ENCODE measurements around the gene TVP23A.

The TVP23A gene

DNA sequence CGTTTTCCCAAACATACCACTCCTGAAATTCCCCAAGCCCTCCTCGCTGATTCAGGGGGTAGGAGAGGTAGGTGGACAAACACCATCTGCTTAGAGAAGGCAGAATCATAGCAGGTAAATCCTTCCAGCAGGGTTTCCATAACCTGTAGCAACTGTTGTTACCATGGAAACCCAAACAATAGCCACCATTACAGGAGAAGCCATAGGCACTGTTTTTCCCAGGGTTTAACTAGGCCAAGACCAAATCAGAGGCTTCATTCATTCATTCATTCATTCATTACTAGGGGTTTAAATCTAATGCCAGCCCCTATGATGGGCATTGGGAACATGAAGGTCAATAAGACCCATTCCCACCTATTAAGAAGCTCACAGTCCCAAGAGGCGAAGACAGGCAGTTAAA lies 32.9 kb upstream of the TVP23A start:
- H3K27ac ChIP-seq (ENCODE audit: low read length): no peak overlapping the region
- H3K4me3 ChIP-seq (ENCODE audit: low read length): no peak overlapping the region
- no peak overlapping the region for H3K9ac ChIP-seq (ENCODE audit: low read depth, low read length)
- H3K36me3 ChIP-seq (ENCODE audit: insufficient read depth, low read depth, low read length): no peaks in the 10 kb centered on the region
- no peaks in the 10 kb centered on the region for H3K4me1 ChIP-seq (ENCODE audit: insufficient read depth, low read length)
- no peaks in the 10 kb centered on the region for H3K9me3 ChIP-seq (ENCODE audit: insufficient read depth, low read depth, low read length)
- H3K27me3 ChIP-seq (ENCODE audit: insufficient read depth, low read length): no peaks in the 10 kb centered on the region

DNA sequence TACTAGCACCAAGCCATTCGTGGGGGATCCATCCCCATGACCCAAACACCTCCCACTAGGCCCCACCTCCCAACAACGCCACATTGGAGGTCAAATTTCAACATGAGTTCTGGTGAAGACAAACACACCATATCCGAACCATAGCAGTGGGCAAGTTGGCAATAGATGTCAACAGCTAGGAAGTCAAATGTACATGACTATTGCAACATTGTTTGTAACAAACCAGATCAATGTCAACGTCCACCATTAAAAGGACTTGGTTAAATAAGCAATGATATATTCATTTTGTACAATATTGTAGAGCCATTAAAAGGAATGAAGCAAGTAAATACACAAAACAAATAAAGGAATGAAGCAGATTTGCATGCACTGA lies 31.9 kb upstream of the TVP23A start:
- H3K4me1 ChIP-seq (ENCODE audit: insufficient read depth, low read length): no peaks in the 10 kb centered on the region

DNA sequence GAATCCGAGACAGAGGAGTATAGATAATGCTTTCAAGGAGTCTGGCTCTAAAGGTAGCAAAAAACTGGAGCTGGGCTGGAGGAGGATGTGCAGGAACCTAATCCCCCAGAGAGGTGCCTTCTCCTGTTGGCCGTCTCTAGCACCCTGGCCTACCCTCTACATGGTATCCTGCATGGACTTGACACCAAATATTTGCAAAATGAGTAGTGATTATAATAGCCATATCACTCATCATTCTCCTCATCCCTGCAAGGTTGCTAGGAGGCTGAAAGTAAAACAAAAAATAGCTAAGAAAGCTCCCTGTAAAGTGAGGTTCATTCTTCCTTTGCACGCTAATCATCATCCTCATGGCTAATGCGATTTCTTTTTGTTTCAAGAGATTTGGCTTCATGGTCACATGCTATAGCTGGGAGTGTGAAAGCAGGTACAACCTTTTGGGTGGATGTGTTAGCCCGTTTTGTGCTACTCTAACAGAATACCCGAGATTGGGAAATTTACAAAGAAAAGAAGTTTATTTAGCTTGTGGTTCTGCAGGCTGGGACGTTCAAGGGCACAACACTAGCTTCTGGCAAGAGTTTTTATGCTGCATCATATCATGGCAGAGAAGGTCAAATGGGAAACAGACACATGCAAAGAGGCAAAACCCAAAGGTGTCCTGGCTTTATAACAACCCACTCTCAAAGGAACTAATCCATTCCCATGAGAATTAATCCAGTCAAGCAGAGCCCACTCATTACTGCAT lies 31.3 kb upstream of the TVP23A start:
- H3K9me3 ChIP-seq (ENCODE audit: insufficient read depth, low read depth, low read length): no peaks in the 10 kb centered on the region
- H3K4me1 ChIP-seq (ENCODE audit: insufficient read depth, low read length): no peaks in the 10 kb centered on the region
- H3K36me3 ChIP-seq (ENCODE audit: insufficient read depth, low read depth, low read length): no peaks in the 10 kb centered on the region
- no peak overlapping the region for H3K4me3 ChIP-seq (ENCODE audit: low read length)
- no peak overlapping the region for H3K9ac ChIP-seq (ENCODE audit: low read depth, low read length)
- H3K27me3 ChIP-seq (ENCODE audit: insufficient read depth, low read length): no peaks in the 10 kb centered on the region
- no peak overlapping the region for H3K27ac ChIP-seq (ENCODE audit: low read length)

More for the DNA sequence above, 31.9 kb upstream of the TVP23A start:
- Histone ChIP-seq H3K27me3 (ENCODE audit: insufficient read depth, low read length) (no peaks in the 10 kb centered on the region), H3K27ac (ENCODE audit: low read length) (no peak overlapping the region), H3K9ac (ENCODE audit: low read depth, low read length) (no peak overlapping the region), H3K4me3 (ENCODE audit: low read length) (no peak overlapping the region), H3K9me3 (ENCODE audit: insufficient read depth, low read depth, low read length) (no peaks in the 10 kb centered on the region), H3K36me3 (ENCODE audit: insufficient read depth, low read depth, low read length) (no peaks in the 10 kb centered on the region)

DNA sequence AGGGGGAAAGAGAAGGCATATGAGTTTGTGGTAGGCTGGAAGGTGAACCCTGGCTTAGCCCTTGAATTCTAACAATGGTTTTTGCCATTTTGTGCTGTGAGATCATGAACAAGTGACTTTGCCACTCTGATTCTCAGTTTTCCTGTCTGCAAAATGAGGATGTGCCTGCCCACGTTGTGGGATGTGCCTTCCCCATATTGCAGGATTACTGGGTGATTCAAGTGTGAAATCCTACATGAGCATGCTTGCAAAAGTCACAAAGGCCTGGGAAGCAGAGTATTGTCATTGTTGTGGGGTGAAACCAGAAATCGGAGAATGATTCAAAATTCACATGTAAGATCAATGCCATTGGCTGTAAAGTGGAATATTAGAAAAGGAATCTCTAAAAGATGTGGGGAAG lies 28.6 kb upstream of the TVP23A start:
- no peaks in the 10 kb centered on the region for H3K4me1 ChIP-seq (ENCODE audit: insufficient read depth, low read length)

DNA sequence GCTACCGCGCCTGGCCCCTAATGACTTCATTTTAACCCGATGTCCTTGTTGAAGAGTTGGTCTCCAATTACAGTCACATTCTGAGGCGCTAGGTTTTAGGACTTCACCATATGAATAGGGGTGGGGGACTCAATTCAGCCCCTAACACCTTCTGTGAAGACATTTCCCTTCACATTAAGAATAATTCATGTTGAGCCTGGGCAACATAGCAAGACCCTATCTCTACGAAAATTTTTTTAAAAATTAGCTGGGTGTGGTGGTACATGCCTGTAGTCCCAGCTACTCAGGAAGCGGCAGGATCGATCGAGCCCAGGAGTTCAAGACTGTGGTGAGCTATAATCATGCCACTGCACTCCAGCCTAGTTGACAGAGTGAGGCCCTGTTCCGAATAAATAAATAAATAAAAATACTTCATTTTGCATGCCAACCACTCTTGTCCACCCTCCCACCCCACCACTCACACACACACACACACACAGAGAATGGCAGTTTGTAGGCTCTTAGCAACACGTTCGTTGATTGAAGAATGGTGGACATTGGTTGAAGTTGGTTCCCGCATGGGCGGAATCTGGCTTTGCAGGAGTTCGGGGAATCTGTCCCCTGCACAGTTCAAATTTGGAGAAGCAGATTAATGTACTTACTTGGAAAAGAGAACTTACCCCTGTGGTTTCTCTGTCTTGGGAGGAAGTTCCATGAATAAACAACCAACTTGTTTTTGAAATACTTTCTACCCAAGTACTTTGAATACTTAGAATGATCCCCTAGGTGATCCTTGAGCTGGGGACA lies 27.8 kb upstream of the TVP23A start:
- Histone ChIP-seq H3K9me3 (ENCODE audit: insufficient read depth, low read depth, low read length) (no peaks in the 10 kb centered on the region), H3K9ac (ENCODE audit: low read depth, low read length) (no peak overlapping the region), H3K36me3 (ENCODE audit: insufficient read depth, low read depth, low read length) (no peaks in the 10 kb centered on the region), H3K4me1 (ENCODE audit: insufficient read depth, low read length) (no peaks in the 10 kb centered on the region), H3K27ac (ENCODE audit: low read length) (no peak overlapping the region), H3K4me3 (ENCODE audit: low read length) (no peak overlapping the region), H3K27me3 (ENCODE audit: insufficient read depth, low read length) (no peaks in the 10 kb centered on the region)

More for the DNA sequence above, 28.6 kb upstream of the TVP23A start:
- Histone ChIP-seq H3K27ac (ENCODE audit: low read length) (no peak overlapping the region), H3K4me3 (ENCODE audit: low read length) (no peak overlapping the region), H3K9ac (ENCODE audit: low read depth, low read length) (no peak overlapping the region), H3K9me3 (ENCODE audit: insufficient read depth, low read depth, low read length) (no peaks in the 10 kb centered on the region), H3K27me3 (ENCODE audit: insufficient read depth, low read length) (no peaks in the 10 kb centered on the region), H3K36me3 (ENCODE audit: insufficient read depth, low read depth, low read length) (no peaks in the 10 kb centered on the region)

DNA sequence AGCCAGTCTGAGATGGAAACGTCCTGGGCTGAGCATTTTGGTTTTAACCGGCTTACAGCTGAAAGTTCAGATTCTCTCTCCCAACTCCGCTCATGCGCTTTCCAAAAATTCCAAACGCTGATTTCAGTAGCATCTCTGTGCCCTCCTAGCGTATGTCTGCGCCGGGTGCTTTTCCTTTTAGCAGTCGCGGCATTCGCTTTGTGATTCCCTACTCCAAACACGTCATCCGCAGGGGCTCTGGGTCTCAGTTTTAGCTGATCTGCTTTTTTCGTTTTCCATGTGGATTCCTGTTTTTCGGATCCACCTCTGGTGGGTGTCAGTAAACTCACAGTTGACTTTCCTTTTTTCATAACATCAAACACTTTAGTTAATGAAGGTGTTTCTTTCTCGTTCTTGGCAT lies 22.1 kb upstream of the TVP23A start:
- H3K4me3 ChIP-seq (ENCODE audit: low read length): no peak overlapping the region
- no peak overlapping the region for H3K9ac ChIP-seq (ENCODE audit: low read depth, low read length)
- H3K27ac ChIP-seq (ENCODE audit: low read length): no peak overlapping the region
- H3K9me3 ChIP-seq (ENCODE audit: insufficient read depth, low read depth, low read length): no peaks in the 10 kb centered on the region
- H3K4me1 ChIP-seq (ENCODE audit: insufficient read depth, low read length): no peaks in the 10 kb centered on the region
- no peaks in the 10 kb centered on the region for H3K27me3 ChIP-seq (ENCODE audit: insufficient read depth, low read length)
- H3K36me3 ChIP-seq (ENCODE audit: insufficient read depth, low read depth, low read length): no peaks in the 10 kb centered on the region

DNA sequence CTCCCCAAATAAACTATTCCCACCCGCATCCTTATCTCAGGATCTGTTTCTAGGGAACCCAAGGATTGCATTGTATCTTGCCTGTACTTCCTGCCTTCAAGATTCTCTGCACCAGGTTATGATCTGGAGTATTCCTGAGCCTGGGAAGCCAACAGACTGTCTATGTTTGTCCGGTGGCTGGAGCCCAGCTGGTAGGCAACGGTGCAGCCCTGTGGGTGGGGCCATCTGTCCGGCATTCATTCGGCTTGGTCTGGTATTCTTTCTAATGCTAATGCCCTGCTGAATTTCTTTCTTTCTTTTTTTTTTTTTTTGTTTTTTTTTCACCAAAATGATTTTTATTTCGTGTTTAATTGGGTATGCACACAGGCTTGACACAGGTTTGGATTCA lies 20.7 kb upstream of the TVP23A start:
- Histone ChIP-seq H3K27me3 (ENCODE audit: insufficient read depth, low read length) (no peaks in the 10 kb centered on the region), H3K4me1 (ENCODE audit: insufficient read depth, low read length) (no peaks in the 10 kb centered on the region), H3K9me3 (ENCODE audit: insufficient read depth, low read depth, low read length) (no peaks in the 10 kb centered on the region), H3K9ac (ENCODE audit: low read depth, low read length) (no peak overlapping the region), H3K4me3 (ENCODE audit: low read length) (no peak overlapping the region), H3K36me3 (ENCODE audit: insufficient read depth, low read depth, low read length) (no peaks in the 10 kb centered on the region), H3K27ac (ENCODE audit: low read length) (no peak overlapping the region)

DNA sequence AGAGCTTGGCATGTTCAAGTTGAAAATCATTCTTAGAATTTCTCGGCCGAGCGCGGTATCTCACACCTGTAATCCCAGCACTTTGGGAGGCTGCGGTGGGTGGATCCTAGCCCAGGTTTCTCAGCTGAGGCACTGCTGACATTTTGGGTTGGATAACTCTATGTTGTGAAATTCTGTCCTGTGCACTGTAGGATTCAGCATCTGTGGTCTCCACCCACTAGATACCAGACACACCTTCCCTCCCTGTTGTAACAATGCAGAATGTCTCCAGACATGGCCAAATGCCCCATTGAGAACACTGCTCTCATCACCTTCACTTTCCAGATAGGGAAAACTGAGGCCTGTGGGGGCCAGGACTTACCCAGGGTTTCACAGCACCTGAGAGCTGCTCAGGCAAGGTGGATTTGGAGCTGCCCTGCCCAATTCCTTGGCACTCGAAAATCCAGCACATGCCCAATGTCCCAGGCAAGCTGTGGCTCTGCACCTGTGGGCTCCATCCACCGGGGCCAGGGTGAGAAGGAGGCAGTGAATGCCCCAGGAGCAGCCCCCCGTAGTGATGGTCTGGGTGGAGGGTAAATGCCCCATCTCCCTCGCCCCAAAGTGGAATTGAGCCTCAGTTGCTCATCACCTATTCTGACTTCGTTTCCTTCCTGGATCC lies 20.2 kb upstream of the TVP23A start:
- no peaks in the 10 kb centered on the region for H3K36me3 ChIP-seq (ENCODE audit: insufficient read depth, low read depth, low read length)
- H3K9ac ChIP-seq (ENCODE audit: low read depth, low read length): no peak overlapping the region

DNA sequence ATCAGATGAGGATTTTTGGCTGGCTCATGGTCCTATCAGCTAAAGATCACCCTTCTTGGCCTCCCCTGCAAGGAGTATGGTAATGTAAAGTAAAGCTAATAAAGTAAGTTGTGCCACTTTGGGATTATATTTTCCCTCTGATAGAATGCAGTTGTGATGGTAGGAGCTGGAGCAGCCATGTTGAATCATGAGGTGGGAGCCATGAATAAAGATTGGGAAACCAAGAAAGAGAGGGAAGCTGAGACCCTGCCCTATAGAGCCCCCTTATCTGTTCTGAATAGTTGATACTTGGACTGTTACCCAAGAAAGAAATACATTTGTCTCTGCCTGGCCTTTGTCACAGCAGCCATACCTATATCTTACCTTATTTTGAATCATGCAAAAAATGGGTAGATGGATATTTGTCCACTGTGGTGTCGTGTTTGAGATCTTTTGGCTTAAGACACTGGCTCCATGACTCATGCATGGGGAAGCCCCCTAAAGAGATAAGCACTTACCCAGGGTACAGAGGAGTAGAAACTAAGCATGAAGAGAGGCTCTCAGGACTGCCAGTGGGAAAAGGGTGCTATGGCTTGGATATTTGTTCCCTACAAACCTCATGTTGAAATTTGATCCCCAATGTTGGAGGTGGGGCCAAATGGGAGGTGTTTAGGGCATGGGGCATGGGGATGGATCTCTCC lies 17.7 kb upstream of the TVP23A start:
- Histone ChIP-seq H3K4me3 (ENCODE audit: low read length) (no peak overlapping the region), H3K9ac (ENCODE audit: low read depth, low read length) (no peak overlapping the region), H3K36me3 (ENCODE audit: insufficient read depth, low read depth, low read length) (no peaks in the 10 kb centered on the region), H3K4me1 (ENCODE audit: insufficient read depth, low read length) (no peaks in the 10 kb centered on the region), H3K9me3 (ENCODE audit: insufficient read depth, low read depth, low read length) (no peaks in the 10 kb centered on the region), H3K27ac (ENCODE audit: low read length) (no peak overlapping the region), H3K27me3 (ENCODE audit: insufficient read depth, low read length) (no peaks in the 10 kb centered on the region)

More for the DNA sequence above, 20.2 kb upstream of the TVP23A start:
- Histone ChIP-seq H3K27me3 (ENCODE audit: insufficient read depth, low read length) (no peaks in the 10 kb centered on the region), H3K4me3 (ENCODE audit: low read length) (no peak overlapping the region), H3K4me1 (ENCODE audit: insufficient read depth, low read length) (no peaks in the 10 kb centered on the region), H3K27ac (ENCODE audit: low read length) (no peak overlapping the region), H3K9me3 (ENCODE audit: insufficient read depth, low read depth, low read length) (no peaks in the 10 kb centered on the region)

DNA sequence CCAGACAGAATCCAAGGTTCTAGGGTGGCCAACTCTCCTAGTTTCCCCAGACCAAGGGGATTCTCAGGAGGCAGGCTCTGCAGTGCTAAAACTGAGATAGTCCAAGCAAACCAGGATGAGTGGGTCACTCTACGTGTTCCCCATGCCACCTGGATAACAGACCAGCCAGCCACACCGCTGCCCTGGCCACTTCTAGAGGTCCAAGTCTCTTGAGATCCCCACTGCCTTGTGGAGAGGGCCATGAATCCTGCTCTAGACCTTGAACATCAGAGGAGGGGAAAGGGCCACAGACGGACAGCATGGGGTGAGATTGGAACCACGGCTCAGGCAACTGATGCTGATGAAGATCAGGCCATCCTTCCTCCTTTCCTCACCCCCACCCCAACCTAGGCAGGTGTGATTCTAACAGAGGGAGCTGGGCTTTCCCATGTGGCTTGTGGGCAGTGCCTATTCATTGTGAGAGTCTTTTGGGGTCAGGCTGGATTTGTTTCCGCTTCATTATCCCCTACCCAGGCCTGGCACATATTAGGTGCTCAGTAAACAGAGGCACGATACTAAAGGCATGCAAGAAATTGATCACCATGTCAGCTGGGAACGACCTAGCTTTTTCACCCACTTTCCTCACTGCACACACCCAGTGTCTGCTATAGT lies 16.8 kb upstream of the TVP23A start:
- Histone ChIP-seq H3K9me3 (ENCODE audit: insufficient read depth, low read depth, low read length) (no peaks in the 10 kb centered on the region), H3K9ac (ENCODE audit: low read depth, low read length) (no peak overlapping the region), H3K4me1 (ENCODE audit: insufficient read depth, low read length) (no peaks in the 10 kb centered on the region), H3K4me3 (ENCODE audit: low read length) (no peak overlapping the region), H3K36me3 (ENCODE audit: insufficient read depth, low read depth, low read length) (no peaks in the 10 kb centered on the region), H3K27ac (ENCODE audit: low read length) (no peak overlapping the region), H3K27me3 (ENCODE audit: insufficient read depth, low read length) (no peaks in the 10 kb centered on the region)

DNA sequence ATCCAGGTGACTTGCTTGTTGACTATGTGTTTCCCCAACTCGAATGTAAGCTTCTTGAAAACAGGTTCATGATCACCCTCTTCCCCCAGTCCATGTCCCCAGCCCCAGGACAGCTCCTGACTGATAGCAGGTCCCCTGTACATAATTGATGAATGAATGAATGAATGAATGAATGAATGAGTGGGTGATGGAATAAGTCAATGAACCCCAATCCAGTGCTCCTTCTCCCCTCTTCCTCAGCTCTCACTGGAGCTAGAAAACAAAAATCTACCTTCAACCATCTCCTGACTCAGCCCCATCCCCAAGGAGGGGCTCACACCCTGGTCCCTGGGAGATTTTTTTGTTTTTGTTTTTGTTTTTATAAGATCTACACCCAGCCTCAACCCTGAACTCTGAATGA lies 16.2 kb upstream of the TVP23A start:
- H3K27ac ChIP-seq (ENCODE audit: low read length): no peak overlapping the region

More for the DNA sequence above, 16.2 kb upstream of the TVP23A start:
- Histone ChIP-seq H3K4me3 (ENCODE audit: low read length) (no peak overlapping the region), H3K36me3 (ENCODE audit: insufficient read depth, low read depth, low read length) (no peaks in the 10 kb centered on the region), H3K9ac (ENCODE audit: low read depth, low read length) (no peak overlapping the region), H3K27me3 (ENCODE audit: insufficient read depth, low read length) (no peaks in the 10 kb centered on the region), H3K9me3 (ENCODE audit: insufficient read depth, low read depth, low read length) (no peaks in the 10 kb centered on the region), H3K4me1 (ENCODE audit: insufficient read depth, low read length) (no peaks in the 10 kb centered on the region)

All from iPS-20b (cell line).